ENCODE measurements around the gene CAPRIN1.

CAPRIN1 gene

GRCh38 chr11:34145847-34146381 lies 94.4 kb downstream of the CAPRIN1 start:
- no peak for DNase-seq

- DNase-seq: no peak
Observed at GRCh38 chr11:34146411-34146810, 94.9 kb downstream of the CAPRIN1 start.

- DNase-seq: no peak
Observed at GRCh38 chr11:34146866-34147265, 95.3 kb downstream of the CAPRIN1 start.

- DNase-seq: no peak
Observed at GRCh38 chr11:34147581-34147980, 96.0 kb downstream of the CAPRIN1 start.

DNA sequence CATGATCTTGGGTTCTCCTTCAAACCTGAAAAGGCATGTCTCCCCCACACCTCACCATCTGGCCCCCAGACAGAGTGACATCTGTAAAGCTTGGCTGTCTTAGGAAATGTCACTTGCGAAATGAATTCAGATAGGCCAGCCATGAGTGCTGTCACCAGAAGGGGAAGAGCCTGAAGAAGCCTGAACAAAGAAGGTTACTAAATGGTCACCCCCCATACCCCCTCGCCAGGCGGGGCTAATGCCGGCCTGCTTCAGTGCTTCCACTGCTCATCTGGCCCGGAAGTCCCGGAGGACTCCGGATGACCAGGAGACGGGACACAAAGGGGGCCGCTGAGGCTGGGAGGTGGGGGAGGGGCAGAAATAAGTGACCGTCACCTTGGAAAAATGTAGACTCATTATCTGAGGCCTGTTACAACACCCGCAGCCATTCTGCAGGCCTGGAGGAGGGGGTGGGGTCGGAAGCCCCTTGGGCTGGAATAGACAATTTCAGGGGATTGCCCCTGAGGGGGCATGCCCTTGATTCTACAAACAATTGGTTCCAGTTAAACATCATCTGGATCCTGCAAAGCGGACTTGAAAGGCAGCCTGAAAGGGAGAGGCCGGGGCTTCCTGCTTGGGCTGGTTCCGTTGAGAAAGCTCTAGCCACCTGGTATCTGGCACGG lies 97.1 kb downstream of the CAPRIN1 start:
- no peak for DNase-seq

- DNase-seq: no peak
Observed at GRCh38 chr11:34149274-34149673, 97.7 kb downstream of the CAPRIN1 start.

DNA sequence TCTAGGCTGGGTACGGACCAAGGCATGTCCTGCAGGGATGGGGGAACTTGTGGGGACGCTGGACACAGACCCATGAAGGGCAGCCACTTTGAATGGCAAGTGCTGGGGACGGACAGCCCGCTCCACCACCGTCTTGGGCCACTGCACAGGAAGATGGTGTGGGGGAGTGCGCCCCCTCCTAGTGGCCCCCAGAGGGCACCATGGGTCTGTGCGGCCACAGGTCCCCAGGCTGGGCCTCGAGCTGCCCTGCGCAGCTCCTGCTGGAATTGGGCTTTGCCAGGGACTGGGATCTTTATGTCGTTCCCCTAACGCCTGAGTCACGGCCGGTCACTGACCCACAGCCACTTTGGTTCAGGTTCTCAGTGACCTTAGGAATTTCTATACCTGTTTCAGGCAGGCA lies 98.3 kb downstream of the CAPRIN1 start:
- DNase-seq: no peak

GRCh38 chr11:34150494-34151151 lies 99.1 kb downstream of the CAPRIN1 start:
- no peak for DNase-seq
